Osteocyte (in vitro differentiated cells): ENCODE data around the gene PRELP. TPM values are rescaled to one million over a fixed set of nuclear protein-coding genes. Genes with fewer than 3 reads are reported as not detected.
"Not testable (repeated sequence)": the region's sequence is repeated elsewhere in the genome, so short reads cannot be mapped to it uniquely, and the experiment has no call there.

Experiments
- DNase-seq: peaks from one replicate; pipeline ENCODE4 v3.0.0; 2021; ENCODE audit warnings: mixed read lengths; ENCODE audit not compliant: unreplicated experiment; ENCODE audit errors: extremely low spot score
- H3K27ac Mint-ChIP-seq: one replicate; pipeline ENCODE4 v1.8.0; 2021; ENCODE audit warnings: mild to moderate bottlenecking, mixed read lengths; ENCODE audit not compliant: unreplicated experiment
- H3K27me3 Mint-ChIP-seq: one replicate; pipeline ENCODE4 v1.8.0; 2021; ENCODE audit warnings: mixed read lengths; ENCODE audit not compliant: unreplicated experiment
- H3K36me3 Mint-ChIP-seq: one replicate; pipeline ENCODE4 v1.8.0; 2021; ENCODE audit warnings: mixed read lengths; ENCODE audit not compliant: unreplicated experiment
- H3K4me1 Mint-ChIP-seq: one replicate; pipeline ENCODE4 v1.8.0; 2021; ENCODE audit warnings: mixed read lengths; ENCODE audit not compliant: unreplicated experiment
- H3K4me3 Mint-ChIP-seq: one replicate; pipeline ENCODE4 v1.8.0; 2021; ENCODE audit warnings: mild to moderate bottlenecking, moderate library complexity, mixed read lengths; ENCODE audit not compliant: unreplicated experiment
- H3K9me3 Mint-ChIP-seq: one replicate; pipeline ENCODE4 v1.8.0; 2021; ENCODE audit warnings: mixed read lengths; ENCODE audit not compliant: unreplicated experiment
- total RNA-seq: library from RNA; stranded (reverse); gene quantifications from 2 replicates; pipeline ENCODE4 v1.2.1, GENCODE V29; 2021
- TF ChIP-seq, protein P1 (sequence below): fragments of 200-600 bp; sonication (generic); IDR thresholded peaks from 2 replicates; pipeline ENCODE4 v1.5.0; 2021; ENCODE audit warnings: antibody characterized with exemption, mild to moderate bottlenecking, moderate library complexity

The PRELP gene
- total RNA-seq, 1 donor from 2014 or later, result 1.0 TPM

DNA sequence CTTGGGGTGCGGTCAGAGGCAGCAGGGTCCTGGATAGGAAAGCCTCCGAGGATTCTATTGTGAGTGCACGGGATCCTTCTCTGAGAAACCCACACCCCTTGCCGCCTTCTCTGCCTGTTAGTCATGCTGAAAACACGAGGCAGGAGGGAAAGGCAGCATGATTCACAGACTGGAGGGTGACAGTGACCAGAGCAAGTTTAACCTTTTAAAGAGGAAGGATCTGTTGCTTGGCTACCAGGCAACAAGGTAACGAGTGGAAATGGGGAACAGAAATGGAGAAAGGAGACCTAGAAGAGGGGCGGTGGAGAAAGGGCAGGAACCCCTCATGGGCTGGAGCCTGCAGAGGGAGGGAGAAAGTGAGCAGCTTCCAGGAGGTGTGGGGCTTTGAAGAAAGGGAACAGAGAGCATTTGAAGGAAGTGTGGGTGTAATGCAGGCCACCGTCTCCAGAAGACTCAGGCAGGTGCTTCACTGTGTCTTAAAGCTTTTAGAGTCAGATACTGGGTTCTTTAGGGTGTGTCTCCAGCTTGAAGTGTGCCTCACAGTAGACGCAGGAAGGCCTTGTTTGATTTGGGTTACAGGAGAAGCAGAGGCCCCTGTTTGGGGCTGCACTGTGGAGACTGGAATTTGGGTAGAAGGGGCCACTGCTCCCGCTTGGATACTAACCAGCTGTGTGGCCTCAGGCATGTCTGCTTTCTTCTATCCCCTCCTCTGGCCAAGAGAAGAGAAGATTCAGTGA is 37.4 kb downstream of the PRELP start:
- Mint-ChIP-seq H3K27ac (peak overlapping the region; percentile 96), H3K27me3 (no peaks in the 10 kb centered on the region), H3K9me3 (no peaks in the 10 kb centered on the region), H3K4me1 (peaks cover 47% of the 10 kb centered on the region), H3K4me3 (peak overlapping the region; percentile 12), H3K36me3 (no peaks in the 10 kb centered on the region)
- DNase-seq, result no peak
- TF ChIP-seq, protein P1, sequence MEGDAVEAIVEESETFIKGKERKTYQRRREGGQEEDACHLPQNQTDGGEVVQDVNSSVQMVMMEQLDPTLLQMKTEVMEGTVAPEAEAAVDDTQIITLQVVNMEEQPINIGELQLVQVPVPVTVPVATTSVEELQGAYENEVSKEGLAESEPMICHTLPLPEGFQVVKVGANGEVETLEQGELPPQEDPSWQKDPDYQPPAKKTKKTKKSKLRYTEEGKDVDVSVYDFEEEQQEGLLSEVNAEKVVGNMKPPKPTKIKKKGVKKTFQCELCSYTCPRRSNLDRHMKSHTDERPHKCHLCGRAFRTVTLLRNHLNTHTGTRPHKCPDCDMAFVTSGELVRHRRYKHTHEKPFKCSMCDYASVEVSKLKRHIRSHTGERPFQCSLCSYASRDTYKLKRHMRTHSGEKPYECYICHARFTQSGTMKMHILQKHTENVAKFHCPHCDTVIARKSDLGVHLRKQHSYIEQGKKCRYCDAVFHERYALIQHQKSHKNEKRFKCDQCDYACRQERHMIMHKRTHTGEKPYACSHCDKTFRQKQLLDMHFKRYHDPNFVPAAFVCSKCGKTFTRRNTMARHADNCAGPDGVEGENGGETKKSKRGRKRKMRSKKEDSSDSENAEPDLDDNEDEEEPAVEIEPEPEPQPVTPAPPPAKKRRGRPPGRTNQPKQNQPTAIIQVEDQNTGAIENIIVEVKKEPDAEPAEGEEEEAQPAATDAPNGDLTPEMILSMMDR, result no peak

DNA sequence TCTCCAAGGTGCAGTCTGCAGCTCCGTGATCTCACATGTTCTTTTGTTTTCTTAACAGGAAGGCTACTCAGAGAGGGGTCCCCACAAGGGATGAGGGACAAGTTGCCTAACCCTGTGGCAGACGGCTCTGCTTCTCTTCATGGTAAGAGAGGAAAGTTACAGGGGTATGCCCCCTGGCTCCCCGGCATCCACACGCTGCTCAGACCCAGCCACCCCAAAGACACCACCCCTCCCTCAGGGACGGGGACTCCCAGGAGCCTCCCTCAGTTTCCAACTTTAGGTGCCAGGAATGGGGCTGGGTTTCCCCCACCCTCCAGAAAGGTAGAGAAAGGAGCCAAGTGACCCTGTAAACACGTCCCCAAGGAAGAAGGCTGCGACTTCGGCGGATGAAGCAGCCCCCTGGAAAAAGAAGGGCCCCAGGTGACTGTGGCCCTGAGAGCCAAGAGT is 38.0 kb downstream of the PRELP start:
- no peaks in the 10 kb centered on the region for H3K27me3 Mint-ChIP-seq
- no peak overlapping the region for H3K4me3 Mint-ChIP-seq
- H3K36me3 Mint-ChIP-seq, result no peaks in the 10 kb centered on the region
- DNase-seq, result no peak
- TF ChIP-seq, protein P1, result no peak
- no peaks in the 10 kb centered on the region for H3K9me3 Mint-ChIP-seq
- peaks cover 43% of the 10 kb centered on the region for H3K4me1 Mint-ChIP-seq
- H3K27ac Mint-ChIP-seq, result peak overlapping the region; percentile 96

DNA sequence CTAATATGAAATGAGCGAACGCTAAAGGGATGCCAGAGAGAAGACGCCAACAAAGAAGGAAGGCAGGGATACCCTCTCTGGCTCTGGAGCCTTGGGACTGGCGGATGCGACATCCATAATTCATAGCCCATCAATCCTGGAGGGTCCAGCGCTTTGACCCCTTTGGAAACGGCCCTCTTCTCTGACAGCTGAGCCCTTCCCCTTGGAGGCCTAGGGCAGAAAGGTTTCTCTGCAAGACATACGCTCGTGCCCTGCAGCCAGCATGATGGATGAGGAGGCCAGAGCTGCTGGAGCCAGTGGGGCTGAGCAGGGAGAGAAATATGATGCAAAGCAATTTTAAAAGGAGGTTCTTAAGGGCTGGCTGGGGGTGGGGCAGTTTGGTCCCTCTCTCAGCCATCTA is 40.6 kb downstream of the PRELP start:
- no peak overlapping the region for H3K27ac Mint-ChIP-seq
- TF ChIP-seq, protein P1, result no peak

DNA sequence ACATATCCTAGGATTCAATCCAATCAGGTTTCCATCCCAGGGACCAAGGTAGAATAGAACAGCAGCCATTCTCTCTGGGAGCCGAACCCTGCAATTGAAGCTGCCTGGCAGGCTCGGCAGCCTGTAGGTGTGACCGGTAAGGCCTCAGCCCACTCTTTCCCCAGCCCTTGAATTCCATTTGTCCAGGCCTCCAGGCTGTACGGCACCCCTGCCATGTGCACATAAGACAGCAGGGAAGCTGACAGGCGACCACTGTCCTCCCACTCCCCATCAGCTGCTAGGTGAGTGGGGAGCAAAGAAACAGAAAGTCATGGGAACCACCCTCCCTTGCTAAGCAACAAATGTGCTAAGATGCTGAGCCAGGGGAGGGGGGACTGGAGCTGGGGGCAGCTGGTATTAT is 41.3 kb downstream of the PRELP start:
- Mint-ChIP-seq H3K9me3 (no peaks in the 10 kb centered on the region), H3K4me3 (no peak overlapping the region), H3K4me1 (peaks cover 49% of the 10 kb centered on the region), H3K27ac (no peak overlapping the region), H3K27me3 (no peaks in the 10 kb centered on the region), H3K36me3 (no peaks in the 10 kb centered on the region)
- DNase-seq, result no peak
- TF ChIP-seq, protein P1, result no peak

More for the DNA sequence above, 40.6 kb downstream of the PRELP start:
- no peaks in the 10 kb centered on the region for H3K9me3 Mint-ChIP-seq
- H3K4me3 Mint-ChIP-seq, result no peak overlapping the region
- DNase-seq, result no peak
- no peaks in the 10 kb centered on the region for H3K27me3 Mint-ChIP-seq
- no peaks in the 10 kb centered on the region for H3K36me3 Mint-ChIP-seq
- peaks cover 47% of the 10 kb centered on the region for H3K4me1 Mint-ChIP-seq

DNA sequence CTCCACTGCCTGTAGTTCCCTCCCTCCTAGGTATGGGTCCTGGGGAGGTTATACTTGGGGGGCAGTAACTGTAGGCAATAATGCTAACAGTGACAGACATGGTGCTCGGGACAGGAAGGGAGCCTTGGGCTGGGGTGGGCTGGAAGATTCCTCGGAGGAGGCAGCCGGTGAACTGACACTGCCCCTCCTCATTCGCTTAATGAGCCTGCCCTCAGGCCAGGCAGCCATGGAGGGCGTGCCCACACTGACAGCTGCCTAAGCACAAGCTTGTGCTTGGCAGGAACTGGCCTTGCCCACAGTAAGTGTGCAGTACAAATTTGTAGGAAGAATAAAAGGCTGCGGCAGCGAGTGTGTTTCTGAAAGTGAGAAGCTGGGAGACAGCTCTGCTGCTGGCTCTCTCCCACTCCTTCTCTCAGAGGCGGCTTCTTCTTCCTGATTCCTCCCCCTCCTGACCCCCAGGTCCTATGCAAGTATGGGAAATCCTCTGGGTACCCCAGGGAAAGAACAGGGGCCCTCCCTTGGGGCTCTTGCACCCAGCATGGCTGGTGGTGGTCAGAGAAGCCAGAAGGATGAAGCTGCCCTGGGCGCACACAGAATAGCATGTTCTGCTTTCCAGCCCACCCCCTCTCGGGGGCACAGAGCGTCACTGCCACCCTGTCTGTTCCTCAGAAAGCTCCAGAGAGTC is 42.0 kb downstream of the PRELP start:
- no peaks in the 10 kb centered on the region for H3K36me3 Mint-ChIP-seq
- H3K4me3 Mint-ChIP-seq, result no peak overlapping the region
- TF ChIP-seq, protein P1, result no peak
- H3K27me3 Mint-ChIP-seq, result no peaks in the 10 kb centered on the region
- H3K27ac Mint-ChIP-seq, result no peak overlapping the region
- H3K4me1 Mint-ChIP-seq, result peaks cover 49% of the 10 kb centered on the region
- no peak for DNase-seq
- no peaks in the 10 kb centered on the region for H3K9me3 Mint-ChIP-seq

DNA sequence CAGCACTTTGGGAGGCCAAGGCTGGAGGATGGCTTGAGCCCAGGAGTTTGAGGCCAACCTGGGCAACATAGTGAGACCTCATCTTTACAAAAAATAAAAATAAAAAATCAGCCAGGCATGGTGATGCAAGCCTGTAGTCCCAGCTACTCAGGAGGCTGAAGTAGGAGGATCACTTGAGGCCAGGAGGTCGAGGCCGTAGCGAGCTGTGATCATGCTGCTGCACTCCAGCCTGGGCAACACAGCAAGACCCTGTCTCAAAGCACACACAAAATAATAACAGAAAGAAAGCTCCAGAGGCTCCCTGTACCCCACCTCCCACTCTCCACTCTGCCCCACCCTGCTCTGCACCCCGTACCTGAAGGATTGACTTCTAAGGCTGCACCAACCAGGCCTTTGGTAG is 42.5 kb downstream of the PRELP start:
- peaks cover 43% of the 10 kb centered on the region for H3K4me1 Mint-ChIP-seq
- peak overlapping the region; percentile 3 for H3K27ac Mint-ChIP-seq
- H3K4me3 Mint-ChIP-seq, H3K9me3 Mint-ChIP-seq, DNase-seq, H3K27me3 Mint-ChIP-seq, H3K36me3 Mint-ChIP-seq: not testable (repeated sequence)
